K562 (cell line): ENCODE data around the gene GGACT. TPM values are rescaled to one million over a fixed set of nuclear protein-coding genes. Genes with fewer than 3 reads are reported as not detected.

ENCODE experiments used
- AFF1 ChIP-seq, 2 experiments: fragments of 450-650 bp; IDR thresholded peaks; 2 replicates each; pipeline ENCODE4 v1.6.1; 2018; ENCODE audit warnings: mild to moderate bottlenecking in 2 of 2, low read depth in 1 of 2; ENCODE audit not compliant: partially characterized antibody in 2 of 2
- EP300 ChIP-seq: IDR thresholded peaks from 2 replicates; pipeline ENCODE4 v1.6.1; 2012; ENCODE audit warnings: low read length, improper control_type of control experiment
- GMEB1 ChIP-seq: fragments of 250-450 bp; sonication (Bioruptor Pico); IDR thresholded peaks from 2 replicates; pipeline ENCODE4 v1.4.0; 2020; ENCODE audit warnings: mild to moderate bottlenecking
- HDAC6 ChIP-seq: IDR thresholded peaks from 2 replicates; pipeline ENCODE4 v1.6.1; 2012; ENCODE audit warnings: low read depth, mild to moderate bottlenecking, control low read depth, inconsistent platforms, low read length, moderate library complexity
- JUND ChIP-seq, 2 experiments: IDR thresholded peaks; 2 replicates in 1 of 2; 3 replicates in 1 of 2; pipeline ENCODE4 v1.6.1; 2011; ENCODE audit warnings: borderline replicate concordance in 2 of 2, low read depth in 2 of 2, low read length in 2 of 2, improper control_type of control experiment in 1 of 2, missing biosample characterization in 1 of 2, missing genetic modification characterization in 1 of 2, missing genetic modification reagents in 1 of 2
- LEF1 ChIP-seq: fragments of 450-650 bp; IDR thresholded peaks from 2 replicates; pipeline ENCODE4 v1.6.1; 2016; ENCODE audit warnings: mild to moderate bottlenecking
- NFE2L1 ChIP-seq: fragments of 450-650 bp; IDR thresholded peaks from 2 replicates; pipeline ENCODE4 v1.6.1; 2016; ENCODE audit warnings: missing genetic modification characterization, low read depth, mild to moderate bottlenecking, missing compliant biosample characterization, moderate library complexity, borderline replicate concordance
- TCF15 ChIP-seq: fragments of 250-450 bp; sonication (Bioruptor Pico); IDR thresholded peaks from 2 replicates; pipeline ENCODE4 v1.8.0; 2022; ENCODE audit warnings: moderate library complexity, mild to moderate bottlenecking, inconsistent platforms
- TCF7L2 ChIP-seq: fragments of 150-350 bp; IDR thresholded peaks from 2 replicates; pipeline ENCODE4 v1.6.1; 2016; ENCODE audit warnings: low read depth, mild to moderate bottlenecking, low read length, moderate library complexity
- TOE1 ChIP-seq, 2 experiments: fragments of 450-650 bp in 1 of 2; sonication (generic) in 1 of 2; formaldehyde crosslinking in 1 of 2; IDR thresholded peaks; 2 replicates each; pipeline versions ENCODE4 v1.7.1 to v1.8.0; 2016 to 2022; ENCODE audit warnings: borderline replicate concordance in 2 of 2, mild to moderate bottlenecking in 2 of 2, antibody characterized with exemption in 1 of 2, inconsistent platforms in 1 of 2, low read depth in 1 of 2, missing genetic modification reagents in 1 of 2, moderate library complexity in 1 of 2
- VEZF1 ChIP-seq: fragments of 200-800 bp; sonication (Bioruptor generic); IDR thresholded peaks from 2 replicates; pipeline ENCODE4 v1.6.1; 2017; ENCODE audit warnings: missing genetic modification characterization, missing compliant biosample characterization
- polyA plus RNA-seq, 8 experiments: library from polyadenylated mRNA; depleted of rRNA in 4 of 8; stranded (reverse) in 5 of 8; unstranded in 3 of 8; fragments of >200 nt; fragmentation: Nextera tagmentation in 2 of 8; fragmentation: Illumina TruSeq in 1 of 8; extraction: Ambion mirVana in 2 of 8; extraction: Trizol in 1 of 8; gene quantifications; 2 replicates each; pipeline versions ENCODE4 v1.2.1 to v1.2.3, GENCODE V29; 2011 to 2014; ENCODE audit warnings: inconsistent platforms in 1 of 8, missing spikeins in 1 of 8
- total RNA-seq, 7 experiments: library from RNA; depleted of rRNA in 6 of 7; stranded (reverse); fragments of >200 nt in 6 of 7; fragmentation: Illumina TruSeq in 2 of 7; extraction: Trizol in 2 of 7; gene quantifications; 2 replicates each; pipeline versions ENCODE4 v1.2.1 to v1.2.3, GENCODE V29; 2011 to 2021; ENCODE audit warnings: low replicate concordance in 1 of 7
- TF ChIP-seq, protein P1 (sequence below): fragments of 250-450 bp; sonication (Bioruptor Pico); IDR thresholded peaks from 2 replicates; pipeline ENCODE4 v1.5.0; 2021; ENCODE audit warnings: mild to moderate bottlenecking, moderate library complexity

GGACT gene
- total and polyA plus RNA-seq, 9 of the 15 experiments (the other 6 are each of a cell fraction or from before 2014, with no cell fraction given): 0.20 to 3.2 (median 1.7) TPM

GRCh38 chr13:100600915-100601314, 12.3 kb upstream of the GGACT start (continued):
- no peak for TF ChIP-seq TCF15 (CRISPR knock-in tag)
- no peak for TF ChIP-seq TCF7L2
- TF ChIP-seq TOE1 (IDR thresholded peaks at IDR 0.05; ENCODE audit: borderline replicate concordance): peak; percentile 42
- TF ChIP-seq TOE1 (CRISPR knock-in tag; IDR thresholded peaks at IDR 0.05; ENCODE audit: borderline replicate concordance, low read depth): no peak
- no peak for TF ChIP-seq GMEB1
- no peak for TF ChIP-seq HDAC6
- peak in 1 of 2 experiments; percentile 28 for TF ChIP-seq AFF1 (IDR thresholded peaks at IDR 0.05; ENCODE audit: low read depth in 1 of 2, partially characterized antibody in 2 of 2)
- TF ChIP-seq LEF1: peak; percentile 63; the same call in 1 of the 2 replicates
- TF ChIP-seq JUND (IDR thresholded peaks at IDR 0.05; ENCODE audit: borderline replicate concordance, low read depth, low read length): 0 out of 2 replicates have a peak, but pooled peaks have one; percentile 8
- TF ChIP-seq JUND (tag; IDR thresholded peaks at IDR 0.05; ENCODE audit: borderline replicate concordance, low read depth, low read length): peak; percentile 44; the same call in 1 of the 3 replicates
- TF ChIP-seq EP300: peak; percentile 39; the same call in 1 of the 2 replicates
- no peak for TF ChIP-seq NFE2L1 (tag)
- peak; percentile 16; the same call in 1 of the 2 replicates for TF ChIP-seq VEZF1 (CRISPR knock-in tag)
- TF ChIP-seq, protein P1, sequence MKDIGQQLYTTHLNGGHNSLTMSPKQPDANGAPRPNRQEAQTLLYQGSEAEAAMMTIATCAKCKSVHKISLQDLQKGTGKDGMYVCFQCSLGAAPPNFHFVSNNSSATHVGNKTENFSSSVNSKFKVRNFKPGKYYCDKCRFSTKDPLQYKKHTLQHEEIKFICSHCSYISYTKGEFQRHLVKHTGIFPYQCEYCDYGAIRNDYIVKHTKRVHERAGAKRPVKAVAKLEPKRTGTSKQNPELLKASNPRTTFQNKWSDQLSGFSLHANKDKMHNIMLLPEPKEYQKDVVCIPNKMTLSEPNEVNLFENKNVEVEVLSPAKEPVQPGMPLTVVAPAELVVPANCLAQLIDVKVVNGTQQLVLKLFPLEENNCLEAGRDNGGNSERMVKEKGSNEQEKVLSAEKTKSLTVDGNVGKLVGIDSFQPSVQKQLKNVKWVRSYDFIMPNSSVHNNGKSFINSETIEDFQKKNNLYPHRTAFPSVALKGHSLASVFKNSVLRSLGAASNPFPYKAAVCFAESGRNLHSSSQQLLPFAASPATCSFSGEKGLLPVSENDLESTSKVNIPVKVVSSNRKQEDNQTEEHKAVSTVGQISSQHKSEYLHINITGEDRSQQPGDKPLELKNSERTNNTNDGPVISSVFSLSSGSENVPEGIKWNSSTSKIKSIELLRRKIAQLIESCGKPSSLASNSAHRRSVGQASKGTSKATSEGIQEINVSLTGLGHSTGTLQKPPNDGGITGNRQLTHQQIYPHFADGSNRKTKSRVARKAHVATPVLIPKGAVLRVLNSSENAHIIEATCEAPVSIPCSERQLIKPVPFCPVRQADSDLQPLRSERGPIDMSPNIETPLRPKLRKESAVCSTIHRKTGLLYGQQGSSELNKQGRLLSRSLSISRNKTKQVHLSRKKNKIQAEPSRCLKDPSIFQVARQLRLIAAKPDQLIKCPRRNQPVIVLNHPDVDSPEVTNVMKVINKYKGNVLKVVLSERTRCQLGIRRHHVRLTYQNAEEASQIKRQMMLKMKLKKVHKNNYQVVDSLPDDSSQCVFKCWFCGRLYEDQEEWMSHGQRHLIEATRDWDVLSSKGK: no peak
